HepG2 (cell line): ENCODE results near the gene ACE. TPM values are rescaled to one million over a fixed set of nuclear protein-coding genes. Genes with fewer than 3 reads are reported as not detected.

Experiments
- BATF2 ChIP-seq: sonication (generic); formaldehyde crosslinking; IDR thresholded peaks from 2 replicates; pipeline ENCODE4 v1.8.0; 2022; ENCODE audit warnings: mild to moderate bottlenecking, missing genetic modification reagents, moderate library complexity
- CBX1 ChIP-seq: IDR thresholded peaks from one replicate; pipeline ENCODE4 v1.6.1; 2016; ENCODE audit warnings: antibody characterized with exemption, low read depth
- CBX2 ChIP-seq, 2 experiments: fragments of 200-600 bp in 1 of 2; sonication (generic); formaldehyde crosslinking in 1 of 2; IDR thresholded peaks; 2 replicates each; pipeline versions ENCODE4 v1.7.0 to v1.8.1; 2018 to 2022; ENCODE audit warnings: low read depth in 2 of 2, low read length in 1 of 2, mild to moderate bottlenecking in 1 of 2, missing genetic modification reagents in 1 of 2
- CEBPG ChIP-seq: IDR thresholded peaks from 2 replicates; pipeline ENCODE4 v1.6.1; 2016
- CHCHD3 ChIP-seq: sonication (generic); formaldehyde crosslinking; IDR thresholded peaks from 2 replicates; pipeline ENCODE4 v1.8.0; 2022; ENCODE audit warnings: mild to moderate bottlenecking, missing genetic modification reagents, moderate library complexity
- ESRRA ChIP-seq: sonication (generic); formaldehyde crosslinking; IDR thresholded peaks from 2 replicates; pipeline ENCODE4 v1.5.1; 2020; ENCODE audit warnings: mild to moderate bottlenecking, low read depth, missing genetic modification reagents
- FOXJ3 ChIP-seq: sonication (generic); formaldehyde crosslinking; IDR thresholded peaks from 2 replicates; pipeline ENCODE4 v1.4.0; 2020; ENCODE audit warnings: missing genetic modification reagents, mild to moderate bottlenecking, borderline replicate concordance
- GLI4 ChIP-seq: sonication (generic); formaldehyde crosslinking; IDR thresholded peaks from 2 replicates; pipeline ENCODE4 v1.5.1; 2020; ENCODE audit warnings: missing genetic modification reagents, mild to moderate bottlenecking, moderate library complexity, borderline replicate concordance
- HBP1 ChIP-seq: IDR thresholded peaks from 2 replicates; pipeline ENCODE4 v1.6.1; 2016; ENCODE audit warnings: low read depth, control low read depth
- MTF1 ChIP-seq: sonication (generic); formaldehyde crosslinking; IDR thresholded peaks from 2 replicates; pipeline ENCODE4 v1.5.0; 2020; ENCODE audit warnings: missing genetic modification reagents
- NAIF1 ChIP-seq: sonication (generic); formaldehyde crosslinking; IDR thresholded peaks from 2 replicates; pipeline ENCODE4 v1.5.0; 2020; ENCODE audit warnings: mild to moderate bottlenecking, missing genetic modification reagents, borderline replicate concordance
- NFE2L2 ChIP-seq: fragments of 150-350 bp; IDR thresholded peaks from 2 replicates; pipeline ENCODE4 v1.6.1; 2014; ENCODE audit warnings: low read length
- NFRKB ChIP-seq: fragments of 450-650 bp; IDR thresholded peaks from 2 replicates; pipeline ENCODE4 v1.6.1; 2017
- SMAD3 ChIP-seq: sonication (generic); formaldehyde crosslinking; IDR thresholded peaks from 2 replicates; pipeline ENCODE4 v1.4.0; 2020; ENCODE audit warnings: missing genetic modification reagents
- TBL1XR1 ChIP-seq: fragments of 150-350 bp; IDR thresholded peaks from 2 replicates; pipeline ENCODE4 v1.6.1; 2014; ENCODE audit warnings: borderline replicate concordance, low read length; ENCODE audit not compliant: partially characterized antibody
- TCF7 ChIP-seq: sonication (generic); IDR thresholded peaks from 2 replicates; pipeline ENCODE4 v1.6.1; 2016; ENCODE audit warnings: antibody characterized with exemption, low read depth
- ZBTB49 ChIP-seq: sonication (generic); formaldehyde crosslinking; IDR thresholded peaks from 2 replicates; pipeline ENCODE4 v1.4.0; 2020; ENCODE audit warnings: missing genetic modification reagents, borderline replicate concordance
- ZNF230 ChIP-seq: sonication (generic); formaldehyde crosslinking; IDR thresholded peaks from 2 replicates; pipeline ENCODE4 v1.4.0; 2020; ENCODE audit warnings: mild to moderate bottlenecking, missing genetic modification reagents
- ZNF460 ChIP-seq: sonication (generic); formaldehyde crosslinking; IDR thresholded peaks from 2 replicates; pipeline ENCODE4 v1.5.1; 2020; ENCODE audit warnings: missing genetic modification reagents, mild to moderate bottlenecking, borderline replicate concordance
- ZNF496 ChIP-seq: sonication (generic); formaldehyde crosslinking; IDR thresholded peaks from 2 replicates; pipeline ENCODE4 v1.8.1; 2023; ENCODE audit warnings: mild to moderate bottlenecking, moderate library complexity, missing genetic modification reagents; ENCODE audit not compliant: insufficient replicate concordance
- polyA plus RNA-seq, 8 experiments: library from polyadenylated mRNA; depleted of rRNA in 3 of 8; stranded (reverse) in 7 of 8; unstranded in 1 of 8; fragments of >200 nt; fragmentation: Illumina TruSeq in 4 of 8; extraction: Trizol in 4 of 8; gene quantifications; 2 replicates each; pipeline versions ENCODE4 v1.2.1 to v1.2.3, GENCODE V29; 2011 to 2016; ENCODE audit warnings: low read depth in 4 of 8, missing spikeins in 1 of 8, mixed read lengths in 1 of 8; ENCODE audit not compliant: insufficient read depth in 1 of 8
- total RNA-seq, 5 experiments: library from RNA; depleted of rRNA; stranded (reverse); fragments of >200 nt; fragmentation: Illumina TruSeq; extraction: Trizol; gene quantifications; 2 replicates each; pipeline ENCODE4 v1.2.3, GENCODE V29; 2016; ENCODE audit warnings: low read depth in 1 of 5
- TF ChIP-seq, protein P1 (sequence below): sonication (generic); formaldehyde crosslinking; IDR thresholded peaks from 2 replicates; pipeline ENCODE4 v1.5.0; 2020; ENCODE audit warnings: missing genetic modification reagents
- TF ChIP-seq, protein P2 (sequence below): sonication (generic); formaldehyde crosslinking; IDR thresholded peaks from 2 replicates; pipeline ENCODE4 v1.4.0; 2020; ENCODE audit warnings: missing genetic modification reagents

ACE gene
- total and polyA plus RNA-seq, 2 of the 13 experiments (the other 11 are each of a cell fraction or from before 2014, with no cell fraction given): 0.08 to 0.13 TPM

DNA sequence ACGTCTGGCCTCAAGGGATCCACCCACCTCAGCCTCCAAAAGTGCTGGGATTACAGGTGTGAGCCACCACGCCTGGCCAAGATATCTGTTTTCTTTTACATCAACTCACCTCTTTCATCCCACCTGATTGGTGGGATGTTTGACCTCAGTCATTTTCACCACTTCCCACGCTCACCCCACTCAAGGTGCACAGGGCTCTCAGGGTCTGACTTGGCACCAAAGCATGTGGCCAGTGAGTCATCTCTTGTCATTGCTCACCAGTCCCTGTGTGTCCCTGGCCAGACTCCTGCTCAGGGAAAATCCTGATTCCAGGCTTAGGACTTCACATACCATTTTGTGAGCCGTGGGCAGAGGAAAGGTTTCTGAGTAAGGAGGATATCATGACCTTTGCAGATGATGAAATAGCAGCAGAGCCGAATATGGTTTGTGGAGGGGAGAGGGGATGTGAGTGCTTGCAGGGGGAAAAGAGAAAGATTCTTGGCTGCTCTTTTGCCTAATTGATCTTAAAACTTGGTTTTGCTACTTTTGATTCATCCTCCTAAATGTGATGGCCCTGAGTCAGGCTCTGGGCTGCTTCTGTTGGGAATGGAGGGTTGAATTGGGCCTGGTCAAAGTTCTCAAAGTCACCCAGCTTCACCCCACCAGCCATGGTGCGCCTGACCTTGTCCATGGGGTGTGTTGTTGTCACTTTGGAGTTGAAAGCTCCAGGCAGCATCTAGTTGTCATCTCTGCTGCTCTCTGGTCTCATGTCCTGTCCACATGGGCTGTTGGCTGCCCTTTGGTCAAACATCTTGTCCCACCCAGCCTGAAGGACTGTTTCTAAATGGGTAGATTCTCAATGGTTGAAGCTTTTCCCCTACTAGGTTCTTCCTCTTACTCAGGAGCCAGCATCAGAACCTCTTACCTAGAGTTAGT lies 40.3 kb downstream of the ACE start (continued):
- peak; percentile 66; the same call in 1 of the 2 replicates for TF ChIP-seq HBP1 (CRISPR knock-in tag)
- no peak for TF ChIP-seq BATF2 (CRISPR knock-in tag)
- TF ChIP-seq SMAD3 (CRISPR knock-in tag): peak; percentile 50; the same call in 1 of the 2 replicates
- TF ChIP-seq NFE2L2: no peak
- peak; percentile 52; the same call in 1 of the 2 replicates for TF ChIP-seq FOXJ3
- no peak for TF ChIP-seq ZNF496
- no peak for TF ChIP-seq NAIF1 (CRISPR knock-in tag)
- no peak for TF ChIP-seq NFRKB
- no peak for TF ChIP-seq ZNF230 (CRISPR knock-in tag)
- peak; percentile 28; the same call in 1 of the 2 replicates for TF ChIP-seq CEBPG
- TF ChIP-seq TCF7: peak; percentile 44; the same call in 1 of the 2 replicates
- no peak for TF ChIP-seq CHCHD3
- no peak for TF ChIP-seq TBL1XR1
- no peak for TF ChIP-seq MTF1
- TF ChIP-seq, protein P1, sequence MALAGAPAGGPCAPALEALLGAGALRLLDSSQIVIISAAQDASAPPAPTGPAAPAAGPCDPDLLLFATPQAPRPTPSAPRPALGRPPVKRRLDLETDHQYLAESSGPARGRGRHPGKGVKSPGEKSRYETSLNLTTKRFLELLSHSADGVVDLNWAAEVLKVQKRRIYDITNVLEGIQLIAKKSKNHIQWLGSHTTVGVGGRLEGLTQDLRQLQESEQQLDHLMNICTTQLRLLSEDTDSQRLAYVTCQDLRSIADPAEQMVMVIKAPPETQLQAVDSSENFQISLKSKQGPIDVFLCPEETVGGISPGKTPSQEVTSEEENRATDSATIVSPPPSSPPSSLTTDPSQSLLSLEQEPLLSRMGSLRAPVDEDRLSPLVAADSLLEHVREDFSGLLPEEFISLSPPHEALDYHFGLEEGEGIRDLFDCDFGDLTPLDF (CRISPR knock-in tag): no peak
- 0 out of 2 replicates have a peak, but pooled peaks have one; percentile 52 for TF ChIP-seq ZNF460 (CRISPR knock-in tag)
- TF ChIP-seq, protein P2, sequence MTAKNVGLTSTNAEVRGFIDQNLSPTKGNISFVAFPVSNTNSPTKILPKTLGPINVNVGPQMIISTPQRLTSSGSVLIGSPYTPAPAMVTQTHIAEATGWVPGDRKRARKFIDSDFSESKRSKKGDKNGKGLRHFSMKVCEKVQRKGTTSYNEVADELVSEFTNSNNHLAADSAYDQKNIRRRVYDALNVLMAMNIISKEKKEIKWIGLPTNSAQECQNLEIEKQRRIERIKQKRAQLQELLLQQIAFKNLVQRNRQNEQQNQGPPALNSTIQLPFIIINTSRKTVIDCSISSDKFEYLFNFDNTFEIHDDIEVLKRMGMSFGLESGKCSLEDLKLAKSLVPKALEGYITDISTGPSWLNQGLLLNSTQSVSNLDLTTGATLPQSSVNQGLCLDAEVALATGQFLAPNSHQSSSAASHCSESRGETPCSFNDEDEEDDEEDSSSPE (CRISPR knock-in tag): no peak
- peak; percentile 94 for TF ChIP-seq ESRRA (CRISPR knock-in tag)
- TF ChIP-seq CBX1: no peak
- TF ChIP-seq ZBTB49 (CRISPR knock-in tag): no peak
- TF ChIP-seq GLI4 (CRISPR knock-in tag): no peak
- TF ChIP-seq CBX2 (IDR thresholded peaks at IDR 0.05; ENCODE audit: low read depth, low read length): no peak
- TF ChIP-seq CBX2 (CRISPR knock-in tag; IDR thresholded peaks at IDR 0.05; ENCODE audit: low read depth): no peak
